CD14-positive monocyte (primary cell): ENCODE data around the gene STK39. TPM values are rescaled to one million over a fixed set of nuclear protein-coding genes. Genes with fewer than 3 reads are reported as not detected.

Source experiments
- DNase-seq, 3 donors: peaks; one replicate each; pipeline ENCODE4 v3.0.0-alpha.2; 2011 to 2022
- H2AFZ ChIP-seq: 2 replicates; pipeline ENCODE4 v1.6.0; 2012; ENCODE audit warnings: mild to moderate bottlenecking, low read depth, low read length, inconsistent platforms; ENCODE audit not compliant: insufficient read depth, poor library complexity, severe bottlenecking
- H3K27ac ChIP-seq, 2 donors: 1 replicate in 1 of 2; 2 replicates in 1 of 2; pipeline ENCODE4 v1.5.1; 2012 to 2013; ENCODE audit warnings: low read length in 2 of 2, control low read depth in 1 of 2, inconsistent platforms in 1 of 2, low read depth in 1 of 2, mild to moderate bottlenecking in 1 of 2
- H3K27me3 ChIP-seq, 2 donors: one replicate each; pipeline versions ENCODE4 v1.6.0 to v1.6.1; 2011 to 2013; ENCODE audit warnings: low read length in 2 of 2; ENCODE audit not compliant: control insufficient read depth in 2 of 2, insufficient read depth in 2 of 2
- H3K36me3 ChIP-seq, 2 donors: replicated peaks in 1 of 2; 1 replicate in 1 of 2; 2 replicates in 1 of 2; pipeline versions ENCODE4 v1.5.1 to v1.6.1; 2012 to 2013; ENCODE audit warnings: low read length in 2 of 2, control low read depth in 1 of 2, inconsistent platforms in 1 of 2, mild to moderate bottlenecking in 1 of 2; ENCODE audit not compliant: insufficient read depth in 2 of 2, control insufficient read depth in 1 of 2
- H3K4me1 ChIP-seq, 2 donors: 1 replicate in 1 of 2; 2 replicates in 1 of 2; pipeline versions ENCODE4 v1.5.1 to v1.6.1; 2012 to 2013; ENCODE audit warnings: low read length in 2 of 2, control low read depth in 1 of 2, inconsistent platforms in 1 of 2, mild to moderate bottlenecking in 1 of 2, moderate library complexity in 1 of 2; ENCODE audit not compliant: insufficient read depth in 2 of 2, control insufficient read depth in 1 of 2
- H3K4me2 ChIP-seq: replicated peaks from 2 replicates; pipeline ENCODE3; 2012; ENCODE audit warnings: low read length, moderate library complexity, mild to moderate bottlenecking; ENCODE audit not compliant: poor library complexity, severe bottlenecking; ENCODE audit errors: extremely low read depth
- H3K4me3 ChIP-seq, 3 experiments: fragments of 200-600 bp in 1 of 3; sonication (generic) in 1 of 3; replicated peaks in 1 of 3; 1 replicate in 2 of 3; 2 replicates in 1 of 3; pipeline ENCODE4 v1.5.1; 2011 to 2013; ENCODE audit warnings: low read length in 3 of 3, mild to moderate bottlenecking in 3 of 3, control low read depth in 2 of 3, low read depth in 2 of 3, inconsistent platforms in 1 of 3, moderate library complexity in 1 of 3
- H3K79me2 ChIP-seq: 2 replicates; pipeline ENCODE4 v1.6.0; 2012; ENCODE audit warnings: mild to moderate bottlenecking, control low read depth, inconsistent platforms, low read length, moderate library complexity; ENCODE audit not compliant: insufficient read depth
- H3K9ac ChIP-seq: 2 replicates; pipeline ENCODE4 v1.6.0; 2017; ENCODE audit warnings: low read length, mild to moderate bottlenecking; ENCODE audit not compliant: insufficient read depth, poor library complexity, severe bottlenecking
- H3K9me3 ChIP-seq, 2 donors: replicated peaks in 1 of 2; 1 replicate in 1 of 2; 2 replicates in 1 of 2; pipeline versions ENCODE4 v1.5.1 to v1.6.1; 2012 to 2013; ENCODE audit warnings: low read length in 2 of 2, control low read depth in 1 of 2; ENCODE audit not compliant: control insufficient read depth in 1 of 2, insufficient read depth in 1 of 2
- H4K20me1 ChIP-seq: 2 replicates; pipeline ENCODE4 v1.6.0; 2012; ENCODE audit warnings: mild to moderate bottlenecking, low read length, control low read depth, moderate library complexity; ENCODE audit not compliant: insufficient read depth
- H3K27ac Mint-ChIP-seq, 7 donors: one replicate each; pipeline ENCODE4 v1.8.0; 2020; ENCODE audit warnings: mild to moderate bottlenecking in 7 of 7, mixed read lengths in 7 of 7, moderate library complexity in 6 of 7, inconsistent platforms in 2 of 7
- H3K27me3 Mint-ChIP-seq, 3 donors: one replicate each; pipeline ENCODE4 v1.8.0; 2021 to 2022; ENCODE audit warnings: low read depth in 3 of 3, mild to moderate bottlenecking in 3 of 3, mixed read lengths in 3 of 3, moderate library complexity in 3 of 3, inconsistent platforms in 1 of 3
- H3K36me3 Mint-ChIP-seq, 2 donors: one replicate each; pipeline ENCODE4 v1.8.0; 2020; ENCODE audit warnings: mixed read lengths in 2 of 2, inconsistent platforms in 1 of 2, mild to moderate bottlenecking in 1 of 2
- H3K4me1 Mint-ChIP-seq: one replicate; pipeline ENCODE4 v1.8.0; 2020; ENCODE audit warnings: mild to moderate bottlenecking, mixed read lengths
- H3K4me3 Mint-ChIP-seq, 2 donors: one replicate each; pipeline ENCODE4 v1.8.0; 2020; ENCODE audit warnings: mild to moderate bottlenecking in 2 of 2, mixed read lengths in 2 of 2, moderate library complexity in 1 of 2
- H3K9me3 Mint-ChIP-seq, 7 donors: one replicate each; pipeline ENCODE4 v1.8.0; 2020 to 2022; ENCODE audit warnings: mixed read lengths in 7 of 7, mild to moderate bottlenecking in 6 of 7, moderate library complexity in 6 of 7, inconsistent platforms in 2 of 7
- WGBS: methylation state at CpG from one replicate; pipeline ENCODE4 v1.1.5; 2013; ENCODE audit warnings: missing lambda C conversion rate; ENCODE audit not compliant: insufficient coverage; 5-methylcytosine and 5-hydroxymethylcytosine counted together
- intact Hi-C, 2 donors: fragments of 100-400 bp; cut with micrococcal nuclease; formaldehyde crosslinking; loops; one replicate each; pipeline versions ENCODE4 v1.15.0 to v1.15.1; 2023
- polyA plus RNA-seq, 3 donors: library from polyadenylated mRNA; depleted of rRNA in 1 of 3; unstranded in 2 of 3; stranded (reverse) in 1 of 3; fragments of 300-500 nt in 2 of 3; fragments of >200 nt in 1 of 3; fragmentation: Illumina TruSeq in 2 of 3; gene quantifications; 1 replicate in 2 of 3; 2 replicates in 1 of 3; pipeline ENCODE4 v1.2.3, GENCODE V29; 2012 to 2021
- TF ChIP-seq, protein P1 (sequence below): fragments of 200-600 bp; IDR thresholded peaks from one replicate; pipeline ENCODE4 v1.8.0; 2022; ENCODE audit warnings: antibody characterized with exemption, mild to moderate bottlenecking

Gene STK39
- polyA plus RNA-seq, 3 donors: 1.2 to 2.7 (median 2.6) TPM

DNA sequence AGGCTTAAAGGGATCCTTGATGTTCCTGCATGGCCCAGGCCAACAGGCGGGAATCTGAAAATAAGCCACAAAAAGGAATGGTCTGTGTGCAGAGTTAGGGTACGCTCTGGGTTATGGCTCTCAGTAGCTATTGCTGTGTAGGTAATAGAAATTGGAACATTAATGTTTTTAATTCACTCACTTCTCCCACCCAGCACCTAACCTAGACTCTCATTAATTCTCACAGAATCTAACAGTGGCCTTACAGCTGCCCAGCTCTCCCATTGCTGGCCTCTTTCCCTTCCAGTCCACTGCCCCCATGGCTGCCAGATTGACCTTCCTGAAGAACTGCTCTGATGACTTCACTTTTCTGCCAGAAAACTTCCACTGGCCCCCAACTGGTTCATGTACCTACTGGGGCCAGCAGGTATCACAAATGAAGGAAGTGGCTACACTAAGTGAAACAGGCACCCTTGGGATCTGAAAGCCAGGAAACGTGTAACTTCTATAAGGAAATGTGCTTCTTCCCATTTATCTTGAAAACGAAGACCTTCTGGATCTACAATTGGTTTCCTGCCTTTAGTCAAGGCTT lies 315.2 kb downstream of the STK39 start:
- intact Hi-C loops: no loop called here
- no peak for DNase-seq
- Histone ChIP-seq H3K9me3 (peaks cover 0 to 5% of the 10 kb centered on the region in 2 donors), H3K36me3 (no peaks in the 10 kb centered on the region), H3K4me3 (no peak overlapping the region), H3K79me2 (no peaks in the 10 kb centered on the region), H3K27ac (no peak overlapping the region), H3K27me3 (no peaks in the 10 kb centered on the region), H3K4me1 (no peaks in the 10 kb centered on the region), H2AFZ (no peak overlapping the region), H3K4me2 (no peak overlapping the region), H4K20me1 (no peaks in the 10 kb centered on the region), H3K9ac (no peak overlapping the region)
- TF ChIP-seq, protein P1, sequence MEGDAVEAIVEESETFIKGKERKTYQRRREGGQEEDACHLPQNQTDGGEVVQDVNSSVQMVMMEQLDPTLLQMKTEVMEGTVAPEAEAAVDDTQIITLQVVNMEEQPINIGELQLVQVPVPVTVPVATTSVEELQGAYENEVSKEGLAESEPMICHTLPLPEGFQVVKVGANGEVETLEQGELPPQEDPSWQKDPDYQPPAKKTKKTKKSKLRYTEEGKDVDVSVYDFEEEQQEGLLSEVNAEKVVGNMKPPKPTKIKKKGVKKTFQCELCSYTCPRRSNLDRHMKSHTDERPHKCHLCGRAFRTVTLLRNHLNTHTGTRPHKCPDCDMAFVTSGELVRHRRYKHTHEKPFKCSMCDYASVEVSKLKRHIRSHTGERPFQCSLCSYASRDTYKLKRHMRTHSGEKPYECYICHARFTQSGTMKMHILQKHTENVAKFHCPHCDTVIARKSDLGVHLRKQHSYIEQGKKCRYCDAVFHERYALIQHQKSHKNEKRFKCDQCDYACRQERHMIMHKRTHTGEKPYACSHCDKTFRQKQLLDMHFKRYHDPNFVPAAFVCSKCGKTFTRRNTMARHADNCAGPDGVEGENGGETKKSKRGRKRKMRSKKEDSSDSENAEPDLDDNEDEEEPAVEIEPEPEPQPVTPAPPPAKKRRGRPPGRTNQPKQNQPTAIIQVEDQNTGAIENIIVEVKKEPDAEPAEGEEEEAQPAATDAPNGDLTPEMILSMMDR: no peak
- H3K4me3 Mint-ChIP-seq: no peak overlapping the region
- H3K27me3 Mint-ChIP-seq: peaks cover 2 to 8% (median 4%) of the 10 kb centered on the region in 3 donors
- no peak overlapping the region for H3K27ac Mint-ChIP-seq
- no peaks in the 10 kb centered on the region for H3K4me1 Mint-ChIP-seq
- no CpG with 5 or more reads among the region's 4 CpGs for WGBS
- H3K36me3 Mint-ChIP-seq: no peaks in the 10 kb centered on the region
- peaks cover 0 to 12% (median 7%) of the 10 kb centered on the region in 7 donors for H3K9me3 Mint-ChIP-seq

DNA sequence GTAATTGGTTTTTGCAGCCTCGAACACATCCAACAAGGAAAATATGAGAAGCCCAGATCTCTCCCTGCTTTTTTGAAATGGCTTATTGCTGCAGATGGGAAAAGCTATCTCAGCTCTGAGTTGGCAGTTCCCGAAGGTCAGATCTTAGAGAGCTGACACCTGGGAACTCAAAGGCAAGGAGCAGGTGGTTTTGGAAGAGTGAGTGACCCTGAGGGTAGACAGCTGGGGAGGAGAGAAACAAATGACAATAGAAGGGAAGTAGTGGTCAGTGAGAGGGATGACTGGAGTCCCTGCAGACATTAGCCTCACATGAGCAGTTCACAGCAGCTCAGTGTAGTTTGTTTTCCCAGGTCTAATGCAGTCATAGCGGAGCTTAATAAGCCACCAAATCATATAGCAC lies 317.9 kb downstream of the STK39 start:
- WGBS: 80% methylated on average over 1 of the region's 3 CpGs
- H3K4me1 ChIP-seq: no peaks in the 10 kb centered on the region

More for the DNA sequence above, 317.9 kb downstream of the STK39 start:
- DNase-seq: no peak
- Histone ChIP-seq H3K79me2 (no peaks in the 10 kb centered on the region), H3K9ac (no peak overlapping the region), H3K27ac (no peak overlapping the region), H4K20me1 (no peaks in the 10 kb centered on the region), H3K4me2 (no peak overlapping the region), H3K9me3 (no peaks in the 10 kb centered on the region), H3K27me3 (no peaks in the 10 kb centered on the region), H2AFZ (no peak overlapping the region), H3K4me3 (no peak overlapping the region), H3K36me3 (no peaks in the 10 kb centered on the region)
- no peaks in the 10 kb centered on the region for H3K36me3 Mint-ChIP-seq
- TF ChIP-seq, protein P1: no peak
- H3K4me1 Mint-ChIP-seq: no peaks in the 10 kb centered on the region
- intact Hi-C loops: no loop called here
- no peak overlapping the region for H3K27ac Mint-ChIP-seq
- H3K27me3 Mint-ChIP-seq: peaks cover 0 to 6% (median 4%) of the 10 kb centered on the region in 3 donors
- H3K9me3 Mint-ChIP-seq: peaks cover 0 to 10% (median 3%) of the 10 kb centered on the region in 7 donors
- no peak overlapping the region for H3K4me3 Mint-ChIP-seq
